SIG-M5 treated with dmso at 0.1 percent for 504 hours (cell line): ENCODE results near the gene GRM1.
"Not testable (repeated sequence)": the region's sequence is repeated elsewhere in the genome, so short reads cannot be mapped to it uniquely, and the experiment has no call there.

Experiments used
- DNase-seq: peaks from one replicate; lab custom pipeline; 2025; ENCODE audit not compliant: unreplicated experiment; lab: John Stamatoyannopoulos, UW

Gene GRM1

DNA sequence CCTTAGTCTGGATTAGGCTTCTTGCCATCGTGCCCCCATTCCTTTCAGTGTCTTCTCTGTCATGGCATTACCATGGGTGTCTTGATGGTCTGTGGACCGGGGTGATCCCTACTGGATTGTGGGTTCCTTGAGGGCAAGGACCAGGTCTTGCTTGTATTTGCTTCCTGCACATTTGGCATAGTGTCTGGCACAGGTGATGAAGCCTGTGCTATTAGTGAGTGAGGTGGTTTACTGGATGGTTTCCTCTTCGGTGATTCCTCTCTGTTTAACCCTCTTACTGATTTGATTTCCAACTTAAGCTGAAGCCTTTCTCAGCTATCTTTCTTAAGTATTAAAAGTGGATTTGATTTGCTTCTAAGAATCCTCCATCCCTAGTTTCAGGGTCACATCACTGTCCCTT lies 162.3 kb downstream of the GRM1 start:
- DNase-seq, result no peak

DNA sequence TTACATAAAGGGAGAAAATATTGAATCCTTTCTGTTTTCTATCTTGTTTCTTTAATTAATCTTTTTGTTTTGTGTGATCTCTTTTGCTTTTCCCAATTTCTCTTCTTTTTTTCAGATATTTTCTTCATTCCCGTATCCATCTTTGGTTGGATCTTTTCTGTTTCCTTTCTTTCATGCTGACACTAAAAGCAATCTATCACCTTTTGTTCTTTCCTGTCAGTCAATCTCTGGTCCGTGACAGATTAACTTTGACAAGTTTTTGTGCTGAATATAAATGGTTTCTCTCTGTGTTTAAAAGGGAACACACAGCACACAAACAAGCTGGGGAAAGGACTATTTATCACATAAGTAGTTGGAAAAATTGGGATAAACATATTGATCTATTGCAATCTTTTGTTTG lies 162.8 kb downstream of the GRM1 start:
- no peak for DNase-seq

DNA sequence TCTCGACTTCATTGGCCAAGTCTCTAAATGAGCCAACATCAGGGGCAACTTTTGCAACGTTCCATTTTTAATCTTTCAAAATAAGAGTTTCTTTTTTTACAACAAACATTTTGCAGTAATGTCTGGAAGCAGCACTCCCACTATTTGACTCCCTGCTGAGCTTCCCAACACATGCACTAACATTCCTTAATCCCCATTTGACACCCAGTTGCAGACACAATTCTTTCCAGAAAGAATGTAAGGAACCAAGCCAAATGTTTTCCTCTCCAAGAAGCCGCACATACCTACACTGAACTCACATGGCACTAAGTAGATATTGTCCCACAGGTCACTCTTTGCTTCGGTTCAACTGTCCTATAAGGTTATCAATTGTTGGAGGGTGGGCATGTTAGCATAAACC lies 165.6 kb downstream of the GRM1 start:
- no peak for DNase-seq

DNA sequence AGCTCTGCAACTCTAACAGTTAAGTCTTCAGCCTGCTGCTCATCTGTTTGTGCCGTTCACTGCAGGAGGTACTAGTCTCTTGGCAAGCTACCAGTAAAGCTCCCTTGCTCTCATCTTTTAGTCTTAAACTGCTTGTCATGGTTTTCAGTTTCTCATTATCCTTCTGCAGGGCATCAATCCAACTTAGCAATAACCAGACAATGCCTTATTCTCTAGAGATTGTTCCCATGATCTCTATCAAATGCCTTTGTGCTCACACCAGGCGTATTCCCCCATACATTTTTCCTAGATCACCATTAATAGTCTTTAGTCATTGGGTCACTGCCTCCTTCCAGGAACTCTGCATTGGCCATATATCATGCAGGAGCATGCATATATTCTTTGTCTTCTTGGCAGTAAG lies 171.3 kb downstream of the GRM1 start:
- DNase-seq, result no peak

DNA sequence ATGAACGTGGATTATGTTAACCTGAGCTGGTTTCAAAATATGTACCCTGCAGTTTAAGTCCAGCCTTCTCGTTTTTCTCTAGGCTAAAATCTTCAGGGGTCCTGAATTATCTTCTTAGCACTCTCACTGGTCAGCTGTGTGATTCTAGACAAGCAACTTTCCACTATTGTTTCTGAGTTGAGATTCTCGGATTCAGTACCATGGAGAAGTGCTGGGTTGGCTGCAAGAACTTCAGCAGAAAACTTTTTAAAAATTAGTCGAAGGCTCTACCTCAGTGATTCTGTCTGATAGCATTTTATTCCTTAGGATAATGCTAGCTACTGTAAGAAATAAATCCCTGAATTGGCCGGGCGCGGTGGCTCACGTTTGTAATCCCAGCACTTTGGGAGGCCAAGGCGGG lies 173.7 kb downstream of the GRM1 start:
- DNase-seq, result no peak

DNA sequence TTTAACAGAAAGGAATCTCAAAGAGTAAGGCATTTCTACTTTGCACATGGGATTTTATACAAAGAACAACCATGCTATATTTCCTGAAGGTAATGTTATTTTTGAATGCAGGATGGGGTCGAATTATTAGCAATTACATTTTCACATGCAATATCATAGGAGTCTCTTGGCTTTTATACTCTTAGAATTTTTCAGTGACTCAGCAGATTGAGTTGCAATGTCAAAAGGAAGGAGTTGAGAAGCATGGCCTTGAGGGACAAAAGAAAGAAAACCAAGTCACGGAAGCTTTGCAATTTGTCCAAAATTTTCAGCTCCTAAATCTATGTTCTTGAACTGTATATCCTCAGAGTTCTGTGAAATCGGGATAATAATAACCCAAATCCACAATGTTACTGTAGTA lies 181.1 kb downstream of the GRM1 start:
- no peak for DNase-seq

DNA sequence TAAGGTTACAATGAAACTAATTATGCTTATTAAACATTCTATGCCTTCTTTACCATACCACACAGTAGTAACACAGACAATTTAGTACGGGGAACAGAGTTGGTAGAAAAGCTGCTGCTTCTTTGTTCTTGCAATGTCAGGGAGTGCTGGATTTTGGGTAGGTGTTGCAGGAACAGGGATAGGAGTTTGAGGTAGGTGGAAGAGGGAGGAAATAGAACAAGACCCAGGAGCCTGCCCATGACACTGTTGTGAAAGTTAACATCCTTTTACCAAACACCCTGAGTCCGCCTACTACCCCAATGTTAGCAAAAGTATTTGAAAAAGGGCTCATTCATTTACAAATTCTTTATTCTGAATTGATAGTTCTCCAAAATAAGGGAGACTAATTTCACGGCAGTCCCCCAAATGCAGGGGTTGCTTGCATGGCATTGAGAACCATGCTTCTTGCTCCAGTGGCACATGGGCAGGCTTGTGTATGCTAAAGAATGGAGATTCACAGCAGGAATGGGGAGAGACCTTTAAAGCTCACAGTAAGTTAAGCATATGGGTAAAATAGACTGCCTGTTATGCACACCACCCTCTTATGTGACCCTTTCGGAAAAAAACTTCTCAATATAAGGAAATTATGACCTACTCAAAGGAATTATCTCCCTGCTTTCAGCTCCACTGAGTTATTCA lies 181.7 kb downstream of the GRM1 start:
- no peak for DNase-seq

DNA sequence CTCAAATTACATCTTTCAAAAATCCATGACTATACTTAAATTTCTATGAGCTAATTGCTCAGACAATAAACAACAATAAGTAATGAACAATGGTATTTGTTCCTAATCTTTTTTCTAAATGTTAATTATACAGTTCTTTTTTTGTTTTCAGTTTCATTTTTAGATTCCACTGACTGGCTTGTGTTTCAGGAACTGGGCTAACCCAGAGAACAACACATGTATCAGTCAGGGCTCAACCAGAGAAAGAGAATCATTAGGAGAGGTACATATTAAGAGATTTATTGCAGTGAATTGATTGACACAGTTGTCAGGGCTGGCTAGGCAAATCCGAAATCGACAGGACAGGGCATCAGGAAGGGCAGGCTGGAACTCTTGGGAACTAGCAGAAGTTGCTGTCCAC lies 182.8 kb downstream of the GRM1 start:
- DNase-seq, result no peak

DNA sequence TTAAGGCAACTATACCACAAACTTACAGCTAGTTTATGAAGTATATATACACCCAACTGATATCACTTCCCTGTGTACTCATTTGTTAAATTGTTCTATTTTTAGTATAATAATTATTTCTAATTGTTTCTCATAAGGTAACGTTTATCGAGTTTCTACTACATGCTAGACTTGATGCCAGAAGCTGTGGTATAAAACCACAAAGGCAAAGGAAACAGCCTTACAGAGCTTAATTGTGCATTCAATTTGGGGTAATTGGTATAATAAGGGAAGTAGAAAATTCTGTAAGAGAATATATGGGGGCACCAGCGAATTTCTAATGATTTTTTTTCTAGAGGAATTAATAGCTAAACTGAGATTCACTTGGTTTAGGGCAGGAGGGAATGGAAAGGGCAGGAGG lies 183.9 kb downstream of the GRM1 start:
- DNase-seq, result no peak

DNA sequence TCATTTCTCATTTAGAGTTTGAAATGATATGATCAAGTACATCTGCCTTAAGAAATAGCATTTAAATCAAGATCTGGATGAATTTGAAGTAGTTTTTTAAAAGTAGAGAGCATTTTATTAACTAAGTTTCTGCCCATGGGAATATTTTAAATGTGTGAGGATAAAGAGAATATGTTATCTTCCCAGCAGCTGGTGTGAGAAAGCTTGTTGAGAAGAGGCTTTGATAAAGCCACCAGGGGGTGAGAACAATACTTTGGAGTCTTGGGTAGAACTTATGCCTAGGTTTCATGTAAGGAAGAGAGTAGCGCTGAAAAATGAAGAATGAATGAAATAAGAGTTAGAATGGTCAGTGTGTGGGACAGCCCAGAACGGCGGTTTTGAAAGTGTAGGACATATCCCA lies 190.2 kb downstream of the GRM1 start:
- no peak for DNase-seq

DNA sequence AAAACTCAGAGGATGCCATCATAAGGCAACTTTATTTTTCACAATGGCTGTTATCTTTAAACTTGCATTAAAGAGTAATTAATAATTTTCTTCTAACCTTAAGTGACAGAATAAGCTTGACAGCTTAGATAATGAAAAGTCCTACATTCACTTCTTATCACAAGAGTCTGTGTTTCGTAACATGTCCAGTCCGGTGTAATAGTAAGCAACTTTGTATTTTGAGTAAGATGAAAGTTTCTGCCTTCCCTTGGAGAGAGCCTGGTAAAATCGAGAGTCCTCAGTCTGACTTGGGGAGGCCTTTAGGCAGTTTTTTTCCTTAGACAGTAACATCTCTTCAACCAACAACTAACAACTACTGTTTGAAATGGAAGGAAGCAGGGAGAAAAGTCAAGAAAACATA lies 195.6 kb downstream of the GRM1 start:
- no peak for DNase-seq

DNA sequence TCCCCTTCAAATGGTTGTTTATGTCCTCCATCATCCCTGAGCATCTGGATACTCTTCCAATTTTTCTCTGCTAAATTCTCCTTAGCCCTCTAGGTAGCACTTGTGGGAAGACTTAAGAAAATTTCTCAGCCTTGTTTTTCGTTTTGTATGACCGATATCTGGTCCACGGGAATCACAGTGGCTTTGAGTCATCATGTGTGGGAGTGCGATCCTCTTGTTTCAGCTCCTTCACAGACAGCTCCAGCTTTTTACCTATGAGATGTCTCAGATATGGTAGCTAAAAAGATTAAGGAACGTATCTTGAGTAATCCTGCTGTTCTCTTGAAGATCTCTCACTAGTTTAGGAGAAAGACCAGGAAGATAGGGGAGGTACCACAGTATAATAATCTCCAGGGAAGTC lies 196.1 kb downstream of the GRM1 start:
- no peak for DNase-seq

DNA sequence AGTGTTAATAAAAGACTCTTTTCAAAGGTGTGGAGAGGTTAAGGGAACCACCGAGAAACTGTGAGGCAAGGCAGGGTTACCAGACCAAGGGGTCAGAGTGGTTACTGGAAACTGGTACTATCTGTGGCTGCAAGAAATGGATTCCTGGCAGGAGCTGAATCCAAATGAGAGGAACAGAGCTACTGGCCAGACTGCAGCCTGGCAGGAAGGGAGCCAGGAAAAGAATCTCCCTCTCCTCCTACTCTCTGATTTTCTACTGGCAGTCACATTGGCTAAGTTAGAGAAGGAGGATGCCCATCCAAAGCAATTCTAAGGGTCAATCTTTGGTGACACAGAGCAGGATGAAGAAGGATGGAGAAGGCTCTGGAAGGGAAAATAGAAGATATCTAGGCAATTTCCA lies 211.5 kb downstream of the GRM1 start:
- no peak for DNase-seq

DNA sequence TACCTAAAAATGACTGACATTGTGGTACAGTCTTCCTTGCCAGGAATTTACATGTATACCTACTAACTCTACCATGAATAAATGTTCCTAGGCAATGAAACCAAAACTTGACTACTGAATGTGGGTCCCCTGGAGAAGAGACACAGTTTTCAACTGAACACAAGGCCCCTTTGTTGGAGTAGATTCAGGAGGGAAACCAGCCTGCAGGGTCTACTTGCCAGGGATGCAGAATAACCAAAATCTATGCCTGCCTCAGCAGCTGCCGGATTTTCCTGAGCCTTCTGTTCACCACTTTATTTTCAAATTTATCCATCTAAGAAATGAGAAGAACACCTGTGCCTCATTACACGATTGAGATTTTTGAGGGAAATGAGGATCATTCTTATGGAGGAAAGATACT lies 211.9 kb downstream of the GRM1 start:
- DNase-seq, result no peak

DNA sequence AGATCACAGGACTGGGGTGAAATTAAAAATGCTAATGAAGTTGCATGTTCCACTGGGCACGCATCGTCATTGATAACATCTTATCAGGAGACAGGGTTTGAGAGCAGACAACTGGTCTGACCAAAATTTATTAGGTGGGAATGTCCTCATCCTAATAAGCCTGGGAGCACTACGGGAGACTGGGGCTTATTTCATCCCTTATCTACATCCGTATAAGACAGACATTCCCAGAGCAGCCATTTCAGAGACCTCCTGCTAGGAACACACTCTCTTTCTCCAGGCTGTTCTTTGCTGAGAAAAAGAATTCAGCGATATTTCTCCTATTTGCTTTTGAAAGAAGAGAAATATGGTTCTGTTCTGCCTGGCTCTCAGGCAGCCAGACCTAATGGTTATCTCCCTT lies 214.8 kb downstream of the GRM1 start:
- not testable (repeated sequence) for DNase-seq

DNA sequence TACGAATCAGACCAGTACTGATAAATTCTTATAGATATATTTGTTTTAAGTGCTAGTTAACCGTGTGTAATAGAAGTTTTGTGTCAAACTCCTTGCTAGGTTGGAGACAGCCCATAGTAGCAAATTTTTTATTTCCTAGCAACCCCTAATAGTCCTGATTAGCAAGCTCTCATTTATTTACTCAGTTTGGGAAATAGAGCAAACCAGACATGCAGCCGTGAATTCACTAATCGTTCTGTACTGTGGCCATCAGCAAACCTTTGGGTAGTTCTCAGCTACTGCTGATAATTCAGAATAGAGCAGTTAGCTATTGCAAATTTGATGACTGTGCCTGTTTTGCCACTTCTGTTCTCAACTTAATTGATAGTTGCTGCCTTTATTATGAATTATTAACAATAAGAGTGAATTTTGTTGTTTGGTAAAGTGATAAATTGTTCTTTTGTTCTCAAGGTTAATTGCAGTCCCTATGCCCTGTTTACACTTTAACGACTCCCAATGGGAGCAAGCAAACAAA lies 215.8 kb downstream of the GRM1 start:
- no peak for DNase-seq

DNA sequence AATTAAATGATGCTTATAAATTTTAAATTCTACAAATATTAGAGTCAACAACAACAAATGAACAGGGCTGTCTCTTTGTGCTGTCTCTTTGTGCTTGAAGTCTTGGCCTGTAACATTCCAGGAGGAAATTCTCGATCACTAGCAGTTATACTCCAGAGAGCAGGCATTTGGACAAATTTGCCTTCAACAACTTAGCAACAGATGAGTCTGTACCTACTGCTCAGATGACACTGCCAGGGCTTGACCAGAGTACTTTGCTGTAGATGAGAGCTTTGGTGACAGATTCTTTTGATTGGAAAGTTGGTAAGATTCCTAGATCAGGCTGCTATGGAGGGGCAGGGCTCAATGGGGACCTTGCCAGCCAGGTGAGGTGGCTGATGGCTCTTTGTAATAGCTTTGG lies 217.2 kb downstream of the GRM1 start:
- DNase-seq, result no peak

DNA sequence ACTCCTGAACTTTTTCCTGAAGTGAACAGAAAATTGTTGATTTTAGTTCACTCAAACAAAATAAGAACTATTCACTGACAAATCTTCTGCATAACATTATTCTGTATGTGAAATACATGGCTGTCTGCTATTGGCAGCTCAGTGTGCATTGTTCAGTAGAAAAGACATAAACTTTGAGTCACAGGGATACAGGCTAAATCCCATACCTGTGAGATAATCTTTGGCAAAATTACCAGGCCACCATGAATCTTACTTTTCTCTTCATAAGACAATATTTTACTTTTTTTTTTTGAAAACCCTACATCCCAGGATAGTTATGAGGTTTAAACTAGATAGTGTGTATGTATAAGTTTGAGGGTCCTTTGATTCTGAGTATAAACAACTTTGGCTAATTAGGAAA lies 224.8 kb downstream of the GRM1 start:
- DNase-seq, result no peak

DNA sequence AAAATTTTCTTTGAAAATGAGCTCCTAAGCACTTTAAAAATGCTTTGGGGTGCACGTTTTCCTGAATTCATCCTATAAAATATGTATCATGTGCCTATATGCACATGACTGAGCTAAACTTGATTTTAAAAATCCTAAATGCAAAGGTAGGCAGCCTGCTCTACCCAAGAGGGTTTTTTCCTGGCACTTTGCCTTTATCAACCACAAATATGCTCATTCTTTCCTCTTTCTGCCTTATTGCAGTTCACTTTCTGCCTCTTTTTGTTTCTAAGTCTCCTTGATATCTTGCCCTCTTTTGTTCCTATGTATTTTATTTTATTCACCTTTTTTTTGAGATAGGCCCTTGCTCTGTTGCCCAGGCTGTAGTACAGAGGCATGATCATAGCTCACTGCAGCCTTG lies 229.3 kb downstream of the GRM1 start:
- DNase-seq, result no peak

DNA sequence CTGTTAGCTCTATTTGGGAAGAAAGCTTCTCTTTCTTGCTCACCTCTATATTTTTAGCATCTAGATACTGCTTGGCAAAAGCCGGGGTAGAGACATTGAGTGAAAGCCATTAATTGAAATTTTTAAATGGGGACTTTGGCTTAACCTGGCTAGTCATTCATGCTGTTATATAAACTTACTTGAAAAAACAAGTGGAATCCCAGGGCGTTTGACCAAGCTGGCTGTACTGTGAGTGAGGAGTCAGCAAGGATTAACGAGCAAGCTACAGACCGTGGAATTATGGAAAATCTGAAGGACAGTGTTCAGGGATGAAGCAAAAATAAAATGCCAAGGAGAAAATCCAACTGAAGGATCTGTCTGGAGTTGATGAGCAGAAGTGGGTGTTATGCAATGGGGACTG lies 232.0 kb downstream of the GRM1 start:
- DNase-seq, result no peak

DNA sequence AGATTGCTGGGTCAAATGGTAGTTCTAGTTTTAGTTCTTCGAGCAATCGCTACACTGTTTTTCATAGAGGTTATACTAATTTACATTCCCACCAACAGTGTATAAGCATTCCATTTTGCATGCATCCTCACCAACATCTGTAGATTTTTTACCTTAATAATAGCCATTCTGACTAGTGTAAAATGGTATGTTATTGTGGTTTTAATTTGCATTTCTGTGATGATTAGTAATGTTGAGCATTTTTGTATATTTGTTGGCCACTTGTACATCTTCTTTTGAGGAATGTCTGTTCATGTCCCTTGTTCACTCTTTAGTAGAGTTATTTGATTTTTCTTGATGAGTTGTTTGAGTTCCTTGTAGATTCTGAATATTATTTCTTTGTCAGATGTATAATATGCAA lies 236.2 kb downstream of the GRM1 start:
- DNase-seq, result no peak

DNA sequence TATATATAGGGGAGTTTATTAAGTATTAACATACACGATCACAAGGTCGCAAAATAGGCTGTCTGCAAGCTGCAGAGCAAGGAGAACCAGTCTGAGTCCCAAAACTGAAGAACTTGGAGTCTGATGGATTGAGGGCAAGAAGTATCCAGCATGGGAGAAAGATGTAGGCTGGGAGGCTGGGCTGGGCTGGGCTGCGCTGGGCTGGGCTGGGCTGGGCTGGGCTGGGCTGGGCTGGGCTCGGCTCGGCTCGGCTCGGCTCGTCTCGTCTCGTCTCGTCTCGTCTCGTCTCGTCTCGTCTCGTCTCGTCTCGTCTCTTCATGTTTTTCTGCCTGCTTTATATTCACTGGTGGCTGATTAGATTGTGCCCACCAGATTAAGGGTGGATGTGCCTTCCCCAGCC lies 238.6 kb downstream of the GRM1 start:
- DNase-seq, result no peak

DNA sequence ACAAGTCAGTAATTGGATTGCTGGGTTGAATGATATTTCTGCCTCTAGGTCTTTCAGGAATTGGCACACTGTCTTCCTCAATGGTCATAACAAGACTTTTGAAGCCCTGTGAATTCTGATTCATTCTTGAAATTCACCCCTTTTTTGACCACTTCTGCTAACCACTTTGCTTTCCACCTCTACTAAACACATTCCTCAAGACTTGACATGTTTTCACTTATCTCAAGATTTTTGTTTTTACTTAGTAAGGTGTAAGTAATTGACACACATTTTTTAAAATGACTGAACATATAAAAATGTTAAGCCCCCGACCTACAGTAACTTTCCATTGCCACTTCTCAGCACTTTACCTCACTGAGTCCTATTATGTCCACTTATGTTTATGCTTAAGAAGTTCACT lies 239.1 kb downstream of the GRM1 start:
- DNase-seq, result no peak

DNA sequence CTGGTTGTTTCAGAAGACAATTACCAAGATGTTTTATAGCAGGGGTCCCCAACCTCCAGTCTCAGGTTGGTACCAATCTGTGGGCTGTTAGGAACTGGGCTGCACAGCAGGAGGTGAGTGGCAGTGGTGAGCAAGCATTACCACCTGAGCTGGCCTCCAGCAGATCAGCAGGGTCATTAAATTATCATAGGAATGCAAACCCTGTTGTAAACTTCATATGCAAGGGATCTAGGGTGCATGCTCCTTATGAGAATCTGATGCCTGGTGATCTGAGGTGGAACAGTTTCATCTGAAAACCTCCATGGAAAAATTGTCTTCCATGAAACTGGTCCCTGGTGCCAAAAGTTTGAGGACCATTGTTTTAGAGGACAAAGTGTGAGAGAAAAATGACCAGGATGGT lies 240.6 kb downstream of the GRM1 start:
- DNase-seq, result no peak
